GM12892 (cell line): ENCODE data around the gene PSMC2.
"Not testable (repeated sequence)": the region's sequence is repeated elsewhere in the genome, so short reads cannot be mapped to it uniquely, and the experiment has no call there.

Experiments used
- DNase-seq: peaks from one replicate; pipeline ENCODE4 v3.0.0; 2011; ENCODE audit not compliant: insufficient read length
- FAIRE-seq: peaks from 2 replicates; lab custom pipeline; 2011; peaks lifted over from hg19 to GRCh38; lab: Jason Lieb, UNC
- POLR2A ChIP-seq: IDR thresholded peaks from 2 replicates; pipeline ENCODE4 v1.6.1; 2011; ENCODE audit warnings: low read depth, low read length, control low read depth
- POLR2AphosphoS5 ChIP-seq: IDR thresholded peaks from 2 replicates; pipeline ENCODE4 v1.6.1; 2011; ENCODE audit warnings: low read depth, low read length, control low read depth
- TAF1 ChIP-seq: IDR thresholded peaks from 2 replicates; pipeline ENCODE4 v1.6.1; 2011; ENCODE audit warnings: low read depth, mild to moderate bottlenecking, control low read depth, low read length, borderline replicate concordance

Gene PSMC2

DNA sequence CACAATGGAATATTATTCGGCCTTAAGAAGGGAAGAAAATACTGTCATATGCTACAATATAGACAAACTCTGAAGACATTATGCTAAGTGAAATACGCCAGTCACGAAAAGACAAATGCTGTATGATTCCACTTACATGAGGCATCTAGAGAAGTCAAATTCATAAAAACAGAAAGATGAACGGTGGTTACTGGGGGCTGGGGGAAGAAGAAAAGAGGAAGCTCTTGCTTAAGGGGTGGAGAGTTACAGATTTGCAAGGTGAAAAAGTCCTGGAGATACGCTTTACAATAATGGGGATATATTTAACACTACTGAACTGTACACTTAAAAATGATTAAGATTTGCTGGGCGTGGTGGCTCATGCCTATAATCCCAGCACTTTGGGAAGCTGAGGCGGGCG lies 49.0 kb downstream of the PSMC2 start:
- DNase-seq = no peak
- no peak for TF ChIP-seq POLR2AphosphoS5
- no peak for TF ChIP-seq POLR2A
- TF ChIP-seq TAF1 = no peak
- FAIRE-seq = no peak

DNA sequence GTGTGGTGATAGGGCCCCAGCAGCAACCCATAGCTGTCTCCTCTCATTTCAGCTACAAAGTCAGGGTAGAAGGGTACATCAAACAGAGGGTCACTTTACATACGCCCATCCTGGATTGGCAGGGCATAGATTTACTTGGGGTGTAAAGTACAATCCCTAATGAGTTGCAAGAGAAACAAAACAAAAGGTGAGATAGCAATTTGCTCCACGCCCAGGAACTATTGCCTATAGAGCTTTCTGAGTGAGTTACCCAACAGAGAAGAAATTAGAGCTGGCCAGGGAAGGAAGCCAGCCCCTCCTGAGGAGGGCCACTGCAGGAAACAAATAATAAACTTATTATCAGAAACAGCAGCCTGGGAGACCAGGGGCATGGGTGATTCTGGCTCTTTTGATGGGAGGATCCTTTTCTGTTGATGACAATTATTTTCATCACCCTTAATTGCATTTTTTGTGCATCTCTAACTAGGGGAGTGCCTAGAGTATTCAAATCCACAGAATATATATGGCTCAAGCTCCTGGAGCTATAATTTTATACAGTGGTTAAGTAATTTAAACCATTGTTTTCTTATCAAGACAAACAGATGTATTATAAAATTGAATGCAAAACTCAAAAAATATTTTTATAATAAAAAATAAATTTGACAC lies 51.2 kb downstream of the PSMC2 start:
- DNase-seq (no peak), FAIRE-seq (no peak)
- TF ChIP-seq POLR2A (no peak), POLR2AphosphoS5 (no peak)

DNA sequence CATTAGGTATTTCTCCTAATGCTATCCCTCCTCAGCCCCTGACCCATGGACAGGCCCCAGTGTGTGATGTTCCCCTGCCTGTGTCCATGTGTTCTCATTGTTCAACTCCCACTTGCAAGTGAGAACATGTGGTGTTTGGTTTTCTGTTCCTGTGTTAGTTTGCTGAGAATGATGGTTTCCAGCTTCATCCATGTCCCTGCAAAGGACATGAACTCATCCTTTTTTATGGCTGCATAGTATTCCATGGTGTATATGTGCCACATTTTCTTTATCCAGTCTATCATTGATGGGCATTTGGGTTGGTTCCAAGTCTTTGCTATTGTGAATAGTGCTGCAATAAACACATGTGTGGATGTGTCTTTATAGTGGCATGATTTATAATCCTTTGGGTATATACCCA lies 52.2 kb downstream of the PSMC2 start:
- DNase-seq, FAIRE-seq: not testable (repeated sequence)

DNA sequence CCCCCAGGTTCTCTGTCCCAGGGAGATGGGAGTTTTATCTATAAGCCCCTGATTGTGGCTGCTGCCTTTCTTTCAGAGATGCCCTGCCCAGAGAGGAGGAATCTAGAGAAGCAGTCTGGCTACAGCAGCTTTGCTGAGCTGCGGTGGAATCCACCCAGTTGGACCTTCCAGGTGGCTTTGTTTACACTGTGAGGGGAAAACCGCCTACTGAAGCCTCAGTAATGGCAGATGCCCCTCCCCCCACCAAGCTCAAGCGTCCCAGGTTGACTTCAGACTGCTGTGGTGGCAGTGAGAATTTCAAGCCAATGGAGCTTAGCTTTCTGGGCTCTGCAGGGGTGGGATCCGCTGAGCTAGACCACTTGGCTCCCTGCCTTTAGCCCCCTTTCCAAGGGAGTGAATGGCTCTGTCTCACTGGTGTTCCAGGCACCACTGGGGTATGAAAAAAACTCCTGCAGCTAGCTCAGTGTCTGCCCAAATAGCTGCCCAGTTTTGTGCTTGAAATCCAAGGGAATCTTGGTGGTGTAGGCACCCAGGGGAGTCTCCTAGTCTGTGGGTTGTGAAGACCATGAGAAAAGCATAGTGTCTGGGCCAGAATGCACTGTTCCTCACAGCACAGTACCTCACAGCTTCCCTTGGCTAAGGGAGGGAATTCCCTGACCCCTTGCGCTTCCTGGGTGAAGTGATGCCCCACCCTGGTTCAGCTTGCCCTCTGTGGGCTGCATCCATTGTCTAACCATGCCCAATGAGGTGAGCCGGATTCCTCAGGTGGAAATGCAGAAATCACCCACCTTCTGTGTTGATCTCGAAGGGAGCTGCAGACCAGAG lies 58.6 kb downstream of the PSMC2 start:
- FAIRE-seq = not testable (repeated sequence)

DNA sequence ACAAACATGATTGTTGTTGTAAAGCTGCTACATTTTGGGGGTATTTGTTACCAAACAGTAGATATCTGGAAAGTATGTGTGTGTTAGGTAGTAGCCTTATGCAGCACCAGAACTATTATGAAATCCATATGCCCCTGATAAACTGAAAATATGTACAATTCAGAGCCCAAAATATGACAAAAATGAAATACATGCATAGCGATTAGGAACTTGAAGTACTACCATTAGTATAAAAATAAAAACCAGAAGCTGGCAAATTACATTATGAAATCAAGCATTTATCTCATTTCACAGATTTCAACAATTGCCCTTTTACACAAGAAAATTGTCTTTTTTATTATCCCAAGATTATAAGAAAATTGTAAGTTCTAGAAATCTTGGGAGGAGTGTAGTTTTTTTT lies 64.7 kb downstream of the PSMC2 start:
- no peak for TF ChIP-seq POLR2A
- no peak for TF ChIP-seq POLR2AphosphoS5
- TF ChIP-seq TAF1 = no peak
- DNase-seq = no peak
- FAIRE-seq = no peak

More for the DNA sequence above, 58.6 kb downstream of the PSMC2 start:
- DNase-seq = not testable (repeated sequence)

DNA sequence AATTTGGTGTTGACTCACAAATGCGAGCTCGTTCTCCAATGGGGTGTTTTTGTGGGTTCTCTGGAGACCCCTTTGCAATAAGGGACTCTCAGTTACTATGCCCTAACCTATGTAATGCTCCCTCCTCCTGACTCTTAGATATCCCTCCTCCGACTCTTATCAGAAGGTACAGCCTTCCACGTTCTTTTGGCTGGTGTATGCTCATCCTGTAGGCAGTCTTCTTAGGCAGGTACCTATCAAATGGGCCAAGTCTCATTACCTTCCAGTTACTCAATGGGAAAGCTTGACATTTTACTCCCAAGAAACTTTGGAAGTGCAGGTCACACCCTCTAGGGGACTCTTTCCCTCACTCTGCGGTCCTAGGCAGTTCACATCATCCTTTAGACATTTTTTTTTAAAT lies 66.0 kb downstream of the PSMC2 start:
- TF ChIP-seq TAF1 (no peak), POLR2AphosphoS5 (no peak), POLR2A (no peak)
- FAIRE-seq (no peak), DNase-seq (no peak)

DNA sequence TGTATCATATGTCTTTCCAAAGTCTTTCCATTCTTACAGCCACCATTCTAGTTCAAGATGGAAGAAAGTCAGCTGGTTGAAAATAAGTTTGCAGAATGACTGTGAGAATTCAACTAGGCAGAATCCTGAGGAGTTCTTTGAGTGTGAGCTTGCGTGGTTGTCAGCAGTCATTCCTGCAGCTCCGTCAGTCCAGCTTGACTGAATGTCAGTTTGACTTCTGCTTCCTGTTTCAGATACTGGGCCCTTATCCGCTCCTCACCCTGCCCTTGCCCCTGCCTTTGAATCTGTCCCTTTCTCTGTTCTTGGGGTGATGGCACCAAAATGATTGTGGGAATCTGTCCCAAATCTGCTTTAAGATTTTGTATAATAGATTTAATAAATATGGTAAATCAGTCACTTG lies 70.8 kb downstream of the PSMC2 start:
- TF ChIP-seq POLR2A (no peak), POLR2AphosphoS5 (no peak), TAF1 (no peak)
- FAIRE-seq = no peak

More for the DNA sequence above, 70.8 kb downstream of the PSMC2 start:
- no peak for DNase-seq
